Fibroblast of peridontal ligament (primary cell): ENCODE results near the gene CTDP1.

Source experiments
- DNase-seq: peaks from one replicate; pipeline ENCODE4 v3.0.0-alpha.2; 2010; ENCODE audit errors: extremely low read depth

CTDP1 gene

GRCh38 chr18:79781331-79781941 is 101.8 kb downstream of the CTDP1 start:
- no peak for DNase-seq

GRCh38 chr18:79782566-79783308 is 103.1 kb downstream of the CTDP1 start:
- no peak for DNase-seq

- no peak for DNase-seq
These were observed 104.7 kb downstream of the CTDP1 start for GRCh38 chr18:79784071-79784913.

- no peak for DNase-seq
These were observed 105.6 kb downstream of the CTDP1 start for GRCh38 chr18:79784965-79785770.

GRCh38 chr18:79785831-79786230 is 106.2 kb downstream of the CTDP1 start:
- DNase-seq, result no peak

GRCh38 chr18:79786304-79786703 is 106.7 kb downstream of the CTDP1 start:
- no peak for DNase-seq

GRCh38 chr18:79786786-79787526 is 107.4 kb downstream of the CTDP1 start:
- DNase-seq, result peak; percentile 48

- DNase-seq, result no peak
These were observed 107.9 kb downstream of the CTDP1 start for GRCh38 chr18:79787527-79787864.

- no peak for DNase-seq
These were observed 108.5 kb downstream of the CTDP1 start for GRCh38 chr18:79787865-79788733.

- DNase-seq, result no peak
These were observed 109.1 kb downstream of the CTDP1 start for GRCh38 chr18:79788734-79789085.

- no peak for DNase-seq
These were observed 109.7 kb downstream of the CTDP1 start for GRCh38 chr18:79789091-79789891.

GRCh38 chr18:79789901-79790890 is 110.6 kb downstream of the CTDP1 start:
- no peak for DNase-seq

GRCh38 chr18:79790996-79791972 is 111.7 kb downstream of the CTDP1 start:
- peak; percentile 99 for DNase-seq

GRCh38 chr18:79792096-79792987 is 112.7 kb downstream of the CTDP1 start:
- DNase-seq, result no peak

- no peak for DNase-seq
These were observed 113.4 kb downstream of the CTDP1 start for GRCh38 chr18:79792988-79793355.

GRCh38 chr18:79794846-79795245 is 115.2 kb downstream of the CTDP1 start:
- no peak for DNase-seq
